NB4 (cell line): Measurements from ENCODE around the gene ATXN2.

Experiments
- DNase-seq: peaks from one replicate; pipeline ENCODE4 v3.0.0; 2010; ENCODE audit warnings: low read depth
- H3K4me3 ChIP-seq: one replicate; pipeline ENCODE4 v1.5.1; 2011; ENCODE audit warnings: mild to moderate bottlenecking, low read depth, low read length, moderate library complexity
- MYC ChIP-seq: IDR thresholded peaks from 2 replicates; pipeline ENCODE4 v1.6.1; 2011; ENCODE audit warnings: low read depth, low read length
- POLR2A ChIP-seq: IDR thresholded peaks from 2 replicates; pipeline ENCODE4 v1.6.1; 2011; ENCODE audit warnings: mild to moderate bottlenecking; ENCODE audit not compliant: insufficient read length; ENCODE audit errors: extremely low read depth
- TF ChIP-seq, protein P1 (sequence below): IDR thresholded peaks from one replicate; pipeline ENCODE4 v1.5.1; 2012; ENCODE audit warnings: low read depth, low read length
- TF ChIP-seq, protein P2 (sequence below): IDR thresholded peaks from 2 replicates; pipeline ENCODE4 v1.6.1; 2011; ENCODE audit warnings: low read depth, low read length

Gene ATXN2

DNA sequence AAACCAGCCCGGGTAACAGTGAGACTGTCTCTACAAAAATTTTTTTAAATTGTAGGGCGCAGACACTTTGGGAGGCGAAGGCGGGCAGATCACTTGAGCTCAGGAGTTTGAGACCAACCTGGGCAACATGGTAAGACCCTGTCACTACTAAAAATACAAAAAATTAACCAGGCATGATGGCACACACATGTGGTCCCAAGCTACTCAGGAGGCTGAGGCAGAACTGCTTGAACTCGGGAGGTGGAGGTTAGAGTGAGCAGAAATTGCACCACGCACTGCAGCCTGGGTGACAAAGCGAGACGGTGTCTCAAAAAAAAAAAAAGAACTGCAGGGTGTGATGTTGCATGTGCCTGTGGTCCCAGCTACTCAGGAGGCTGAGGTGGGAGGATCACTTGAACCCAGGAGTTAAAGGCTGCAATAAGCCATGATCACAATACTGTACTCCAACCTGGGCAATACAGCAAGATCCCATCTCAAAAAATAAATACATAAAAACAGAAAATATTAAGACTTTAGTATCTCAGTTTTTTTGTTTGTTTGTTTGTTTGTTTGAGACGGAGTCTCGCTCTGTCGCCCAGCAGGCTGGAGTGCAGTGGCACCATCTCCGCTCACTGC lies 16.9 kb downstream of the ATXN2 start:
- H3K4me3 ChIP-seq, result no peak overlapping the region
- TF ChIP-seq MYC (no peak), POLR2A (no peak)
- TF ChIP-seq, protein P1, sequence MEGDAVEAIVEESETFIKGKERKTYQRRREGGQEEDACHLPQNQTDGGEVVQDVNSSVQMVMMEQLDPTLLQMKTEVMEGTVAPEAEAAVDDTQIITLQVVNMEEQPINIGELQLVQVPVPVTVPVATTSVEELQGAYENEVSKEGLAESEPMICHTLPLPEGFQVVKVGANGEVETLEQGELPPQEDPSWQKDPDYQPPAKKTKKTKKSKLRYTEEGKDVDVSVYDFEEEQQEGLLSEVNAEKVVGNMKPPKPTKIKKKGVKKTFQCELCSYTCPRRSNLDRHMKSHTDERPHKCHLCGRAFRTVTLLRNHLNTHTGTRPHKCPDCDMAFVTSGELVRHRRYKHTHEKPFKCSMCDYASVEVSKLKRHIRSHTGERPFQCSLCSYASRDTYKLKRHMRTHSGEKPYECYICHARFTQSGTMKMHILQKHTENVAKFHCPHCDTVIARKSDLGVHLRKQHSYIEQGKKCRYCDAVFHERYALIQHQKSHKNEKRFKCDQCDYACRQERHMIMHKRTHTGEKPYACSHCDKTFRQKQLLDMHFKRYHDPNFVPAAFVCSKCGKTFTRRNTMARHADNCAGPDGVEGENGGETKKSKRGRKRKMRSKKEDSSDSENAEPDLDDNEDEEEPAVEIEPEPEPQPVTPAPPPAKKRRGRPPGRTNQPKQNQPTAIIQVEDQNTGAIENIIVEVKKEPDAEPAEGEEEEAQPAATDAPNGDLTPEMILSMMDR, result no peak
- TF ChIP-seq, protein P2, sequence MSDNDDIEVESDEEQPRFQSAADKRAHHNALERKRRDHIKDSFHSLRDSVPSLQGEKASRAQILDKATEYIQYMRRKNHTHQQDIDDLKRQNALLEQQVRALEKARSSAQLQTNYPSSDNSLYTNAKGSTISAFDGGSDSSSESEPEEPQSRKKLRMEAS, result no peak
- no peak for DNase-seq

DNA sequence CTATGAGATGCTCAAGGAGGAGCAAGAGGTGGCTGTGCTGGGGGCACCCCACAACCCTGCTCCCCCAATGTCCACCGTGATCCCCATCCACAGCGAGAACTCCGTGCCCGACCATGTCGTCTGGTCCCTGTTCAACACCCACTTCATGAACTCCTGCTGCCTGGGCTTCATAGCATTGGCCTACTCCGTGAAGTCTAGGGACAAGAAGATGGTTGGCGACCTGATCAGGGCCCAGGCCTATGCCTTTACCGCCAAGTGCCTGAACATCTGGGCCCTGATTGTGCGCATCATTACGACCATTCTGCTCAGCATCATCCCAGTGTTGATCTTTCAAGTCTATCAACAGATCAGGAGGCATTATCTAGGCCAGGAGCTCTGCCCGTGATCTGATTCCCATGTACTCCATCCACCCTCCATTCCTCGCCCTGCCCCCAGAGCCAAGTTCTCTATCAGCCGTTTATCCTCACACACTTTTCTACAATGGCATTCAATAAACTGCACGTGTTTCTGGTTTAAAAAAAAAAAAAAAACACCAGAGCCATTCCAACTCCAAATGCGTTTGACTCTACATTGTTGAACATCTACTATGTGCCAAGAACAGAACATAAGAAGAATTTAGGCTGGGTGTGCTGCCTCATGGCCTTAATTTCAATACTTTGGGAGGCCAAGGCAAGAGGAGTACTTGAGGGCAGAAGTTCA lies 17.5 kb downstream of the ATXN2 start:
- DNase-seq, result no peak
- H3K4me3 ChIP-seq, result no peak overlapping the region
- no peak for TF ChIP-seq MYC
- TF ChIP-seq, protein P1, result no peak
- TF ChIP-seq, protein P2, result no peak
- TF ChIP-seq POLR2A, result no peak

DNA sequence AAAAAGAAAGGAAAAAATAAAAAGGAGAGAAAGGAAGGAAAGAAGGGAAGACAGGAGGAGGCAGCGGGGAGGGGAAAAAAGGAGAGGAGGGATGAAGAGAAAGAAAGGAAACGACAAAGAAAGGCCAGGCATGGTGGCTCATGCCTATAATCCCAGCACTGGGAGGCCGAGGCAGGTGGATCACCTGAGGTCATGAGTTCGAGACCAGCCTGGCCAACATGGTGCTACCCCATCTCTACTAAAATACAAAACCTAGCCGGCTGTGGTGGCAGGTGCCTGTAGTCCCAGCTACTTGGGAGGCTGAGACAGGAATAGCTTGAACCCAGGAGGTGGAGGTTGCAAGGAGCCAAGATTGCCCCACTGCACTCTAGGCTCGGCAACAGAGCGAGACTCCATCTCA lies 18.4 kb downstream of the ATXN2 start:
- TF ChIP-seq, protein P1, result no peak
- TF ChIP-seq POLR2A, result no peak
- TF ChIP-seq, protein P2, result no peak
- TF ChIP-seq MYC, result no peak
- DNase-seq, result no peak
- no peak overlapping the region for H3K4me3 ChIP-seq

DNA sequence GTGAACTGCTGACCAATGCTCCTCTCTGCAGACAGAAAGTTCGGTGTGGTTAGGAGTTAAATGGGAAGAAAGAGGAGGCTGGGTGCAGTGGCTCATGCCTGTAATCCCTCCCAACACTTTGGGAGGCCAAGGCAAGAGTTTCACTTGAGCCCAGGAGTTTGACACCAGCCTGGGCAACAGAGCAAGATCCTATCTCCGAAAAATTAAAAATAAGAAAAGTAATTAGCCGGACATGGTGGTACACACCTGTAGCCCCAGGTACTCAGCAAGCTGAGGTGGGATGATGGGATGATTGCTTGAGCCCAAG lies 19.0 kb downstream of the ATXN2 start:
- TF ChIP-seq POLR2A, result no peak
- TF ChIP-seq, protein P2, result no peak
- TF ChIP-seq, protein P1, result no peak
- TF ChIP-seq MYC, result no peak
- no peak overlapping the region for H3K4me3 ChIP-seq
- no peak for DNase-seq

DNA sequence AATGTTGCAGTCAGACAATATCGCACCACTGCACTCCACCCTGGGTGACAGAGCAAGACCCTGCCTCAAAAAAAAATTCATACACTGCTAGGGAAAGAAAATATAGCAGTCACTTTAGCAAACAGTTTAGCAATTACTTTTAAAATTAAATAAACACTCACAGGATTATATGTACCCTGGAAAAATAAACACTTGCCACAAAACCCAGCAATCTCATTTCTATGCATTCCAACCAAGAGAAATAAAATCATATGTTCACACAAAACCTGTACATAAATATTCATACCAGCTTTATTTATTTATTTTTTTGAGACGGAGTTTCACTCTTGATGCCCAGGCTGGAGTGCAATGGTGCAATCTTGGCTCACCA lies 20.2 kb downstream of the ATXN2 start:
- TF ChIP-seq POLR2A (no peak), MYC (no peak)
- TF ChIP-seq, protein P1, result no peak
- TF ChIP-seq, protein P2, result no peak
- no peak overlapping the region for H3K4me3 ChIP-seq
- no peak for DNase-seq
